Activated CD4-positive, CD25-positive, alpha-beta regulatory T cell treated with anti-CD3 and anti-CD28 coated beads, Interleukin-2, amount 50 U/mL, for 24 hours (primary cell): ENCODE data around the gene KCNAB2.
"Not testable (repeated sequence)": the region's sequence is repeated elsewhere in the genome, so short reads cannot be mapped to it uniquely, and the experiment has no call there.

Source experiments
- ATAC-seq, 2 donors: fragments of 150-1000 bp; cut with Tn5 transposase; one replicate each; pipeline ENCODE4 v1.10.0; 2021; ENCODE audit warnings: mild to moderate bottlenecking in 1 of 2, moderate library complexity in 1 of 2

Gene KCNAB2

DNA sequence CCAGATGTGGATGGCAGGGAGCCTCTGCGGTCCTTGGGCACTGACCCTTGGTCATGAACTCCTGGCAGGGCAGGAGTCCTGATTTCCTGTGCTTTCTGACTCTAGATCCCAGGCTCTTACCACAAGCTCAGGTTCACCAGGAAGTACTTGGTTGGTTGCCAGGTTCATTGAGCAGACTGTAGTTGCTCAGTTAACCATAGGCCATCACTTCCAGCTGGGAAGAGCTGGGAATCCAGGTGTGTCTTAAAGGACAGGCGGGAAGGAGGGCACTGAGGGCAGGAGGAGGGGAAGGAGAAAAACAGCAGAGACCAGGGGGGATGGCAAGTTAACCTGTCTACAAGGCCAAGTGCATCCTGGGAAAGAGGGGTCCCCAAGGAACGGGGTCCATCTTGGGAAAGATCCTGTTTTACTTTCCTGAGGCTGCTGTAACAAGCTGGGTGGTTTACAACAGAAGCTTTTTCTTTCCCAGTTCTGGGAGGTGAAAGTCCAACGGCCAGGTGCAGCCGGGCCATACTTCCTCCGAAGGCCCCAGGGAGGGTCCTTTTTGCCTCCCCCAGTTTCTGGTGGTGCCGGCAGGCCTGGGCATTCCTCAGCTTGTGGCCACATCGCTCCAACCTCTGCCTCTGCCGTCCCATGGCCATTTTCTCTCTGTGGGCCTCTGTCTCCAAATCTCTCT is 11.6 kb downstream of the KCNAB2 start:
- ATAC-seq, result no peak

- ATAC-seq, result no peak
Measured at GRCh38 chr1:6059866-6060265, 14.2 kb downstream of the KCNAB2 start.

DNA sequence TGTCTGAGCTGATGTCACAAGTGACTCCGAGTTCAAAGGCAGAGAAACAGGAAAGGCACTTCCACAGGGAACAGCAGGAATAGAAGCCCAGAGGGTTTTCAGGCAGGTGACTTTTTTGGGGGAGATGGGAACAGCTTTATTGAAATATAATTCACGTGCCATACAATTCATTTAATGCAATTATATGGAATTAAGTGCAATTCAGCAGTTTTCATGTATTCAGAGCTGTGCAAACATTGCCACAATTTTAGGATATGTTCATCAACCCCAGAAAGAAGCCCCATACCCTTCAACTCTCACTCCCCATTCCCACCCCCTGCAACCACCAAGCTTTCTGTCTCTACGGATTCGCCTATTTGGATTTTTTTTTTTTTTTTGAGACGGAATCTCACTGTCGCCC is 17.0 kb downstream of the KCNAB2 start:
- ATAC-seq, result no peak

GRCh38 chr1:6063532-6064053 is 17.9 kb downstream of the KCNAB2 start:
- not testable (repeated sequence) for ATAC-seq

GRCh38 chr1:6065093-6065858 is 19.6 kb downstream of the KCNAB2 start:
- ATAC-seq, result no peak

DNA sequence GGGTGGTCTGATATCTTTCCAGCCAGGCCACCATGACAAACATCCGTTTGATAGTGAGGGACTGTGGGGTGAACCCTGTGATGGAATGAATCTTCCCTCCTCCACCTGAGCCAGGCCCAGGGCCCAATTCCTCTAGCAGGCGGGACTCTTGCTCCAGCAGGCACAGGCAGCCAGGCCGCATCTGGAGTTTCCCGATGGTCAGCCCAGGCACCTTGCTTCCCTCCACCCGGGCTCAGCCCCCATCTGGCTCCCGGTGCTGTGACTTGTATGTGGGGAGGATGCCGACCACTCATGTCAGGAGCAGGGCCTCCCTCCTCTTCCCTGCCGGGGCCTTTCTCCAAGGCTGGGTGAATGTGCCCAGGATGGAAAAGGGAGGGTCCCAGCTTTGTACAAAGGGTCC is 21.0 kb downstream of the KCNAB2 start:
- ATAC-seq, result no peak

DNA sequence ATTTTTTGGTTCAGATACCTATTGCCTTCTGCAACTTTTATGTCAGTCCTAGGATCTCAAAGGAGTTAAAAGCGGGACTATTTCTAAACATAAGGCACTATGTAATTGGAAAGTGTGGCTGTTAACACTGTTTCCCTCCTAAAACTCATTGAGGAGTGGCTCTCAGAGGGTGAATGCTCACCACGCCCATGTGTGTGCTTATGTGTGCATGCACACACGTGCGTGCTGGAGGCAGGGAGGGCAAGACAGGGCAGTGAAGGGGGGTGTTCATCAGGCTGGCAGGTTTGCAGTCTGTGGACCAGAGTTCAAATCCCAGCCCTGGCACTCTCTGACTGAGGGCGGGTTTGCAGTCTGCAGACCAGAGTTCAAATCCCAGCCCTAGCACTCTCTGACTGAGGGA is 22.4 kb downstream of the KCNAB2 start:
- no peak for ATAC-seq

- ATAC-seq, result no peak
Measured at GRCh38 chr1:6068932-6069331, 23.2 kb downstream of the KCNAB2 start.

GRCh38 chr1:6069573-6069972 is 23.9 kb downstream of the KCNAB2 start:
- no peak for ATAC-seq

DNA sequence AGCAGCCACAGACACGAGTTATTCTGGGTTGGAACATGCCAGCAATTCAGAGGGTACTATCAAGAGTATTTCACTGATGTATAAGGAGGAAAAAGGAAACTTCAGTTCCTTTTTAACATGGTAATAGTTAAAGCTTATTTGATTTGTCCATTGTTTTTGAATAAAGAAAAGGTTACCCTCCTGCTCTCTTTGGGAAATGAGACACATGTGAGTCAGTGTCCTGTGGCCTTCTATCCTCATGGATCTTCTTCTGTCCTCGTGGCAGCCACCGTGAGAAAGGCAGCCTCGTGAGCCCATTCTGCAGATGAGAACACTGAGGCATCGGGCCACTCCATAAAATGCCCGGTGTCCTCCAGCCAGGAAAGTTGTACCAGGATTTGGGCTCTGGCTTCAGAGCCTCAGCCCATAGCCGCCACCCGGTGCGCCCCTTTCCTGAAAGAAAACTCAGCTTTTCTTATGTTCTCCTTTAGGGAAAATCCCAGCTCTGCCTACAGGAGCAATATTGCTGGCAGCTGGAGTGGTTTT is 24.8 kb downstream of the KCNAB2 start:
- no peak for ATAC-seq

- ATAC-seq, result no peak
Measured at GRCh38 chr1:6071219-6071618, 25.5 kb downstream of the KCNAB2 start.

DNA sequence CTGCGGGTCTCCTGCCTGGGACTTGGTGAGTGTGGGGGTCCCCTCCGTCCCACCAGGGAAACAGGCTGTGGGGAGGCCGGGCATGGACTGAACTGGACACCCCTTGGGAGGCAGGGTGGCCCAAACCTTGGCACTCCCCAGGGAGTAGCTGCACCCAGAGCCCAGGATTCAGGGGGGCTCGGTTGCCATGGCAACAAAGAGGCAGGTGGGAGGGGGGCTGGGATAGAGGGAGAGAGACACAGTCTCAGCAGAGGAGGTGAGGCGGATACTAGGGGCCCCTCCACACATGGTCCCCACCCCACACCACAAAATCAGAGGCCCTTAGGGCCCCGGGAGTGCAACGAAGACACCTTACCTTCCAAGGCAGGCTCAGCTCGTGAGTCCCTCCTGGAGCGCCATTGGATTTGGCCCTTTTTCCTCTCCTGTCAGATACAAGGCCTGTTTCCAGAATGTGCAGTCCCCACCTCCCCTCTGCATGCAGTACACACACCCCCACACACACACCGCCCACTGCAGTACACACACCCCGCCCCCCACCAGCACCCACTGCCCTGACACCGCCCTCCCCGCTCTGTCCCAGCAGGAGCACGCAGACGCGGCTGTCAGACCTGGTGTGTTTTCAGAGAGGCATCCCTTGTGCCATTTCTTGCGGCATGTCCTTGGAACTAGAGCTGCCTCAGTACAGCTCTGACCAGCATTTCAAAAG is 27.2 kb downstream of the KCNAB2 start:
- no peak for ATAC-seq

DNA sequence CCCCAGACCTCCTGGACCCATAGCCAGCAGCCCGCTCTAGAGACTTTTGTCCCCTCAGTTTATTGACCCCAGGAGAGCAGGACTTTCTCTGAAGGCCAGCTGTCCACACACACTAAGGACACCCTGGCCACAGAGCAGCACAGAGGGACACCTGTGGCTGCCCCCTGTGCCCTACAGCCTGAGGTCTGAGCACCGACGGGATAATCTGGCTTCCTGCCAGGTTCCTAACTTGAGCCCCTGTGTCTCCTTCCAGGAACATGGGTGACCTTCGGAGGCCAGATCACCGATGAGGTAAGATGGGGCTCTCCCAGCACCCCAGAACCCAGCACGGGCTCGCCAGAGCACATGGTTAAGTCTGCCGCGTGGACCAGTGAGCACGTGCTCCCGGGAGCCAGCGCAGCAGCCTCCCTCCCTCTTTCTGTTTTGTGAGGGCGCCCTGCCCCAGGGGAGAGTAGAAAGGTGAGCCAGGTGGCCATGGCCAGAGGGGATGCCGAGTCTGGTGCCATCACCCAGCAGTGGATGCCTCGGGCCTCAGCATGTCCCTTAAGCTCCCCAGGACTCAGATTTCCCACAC is 27.9 kb downstream of the KCNAB2 start:
- ATAC-seq, result no peak

GRCh38 chr1:6074192-6074901 is 28.7 kb downstream of the KCNAB2 start:
- ATAC-seq, result no peak

- ATAC-seq, result no peak
Measured at GRCh38 chr1:6075748-6076147, 30.1 kb downstream of the KCNAB2 start.

GRCh38 chr1:6077061-6077460 is 31.4 kb downstream of the KCNAB2 start:
- ATAC-seq, result not testable (repeated sequence)

GRCh38 chr1:6077506-6077905 is 31.8 kb downstream of the KCNAB2 start:
- ATAC-seq, result no peak

DNA sequence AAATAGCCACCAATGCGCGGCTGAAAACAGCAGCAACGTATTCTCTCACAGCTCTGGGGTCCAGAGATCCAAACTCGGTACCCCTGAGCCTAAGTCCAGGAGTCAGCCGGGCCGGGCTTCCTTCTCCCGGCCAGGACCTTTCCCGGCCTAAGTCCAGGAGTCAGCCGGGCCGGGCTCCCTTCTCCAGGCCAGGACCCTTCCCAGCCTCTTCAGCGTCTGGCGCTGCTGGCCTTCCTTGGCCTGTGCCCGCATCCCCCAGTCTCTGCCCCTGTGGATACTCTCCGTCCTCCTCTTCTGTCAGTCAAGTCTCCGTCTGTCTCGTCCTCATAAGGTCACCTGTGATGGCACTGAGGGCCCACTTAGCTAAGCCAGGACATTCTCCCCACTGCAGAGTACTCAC is 32.2 kb downstream of the KCNAB2 start:
- ATAC-seq, result no peak

DNA sequence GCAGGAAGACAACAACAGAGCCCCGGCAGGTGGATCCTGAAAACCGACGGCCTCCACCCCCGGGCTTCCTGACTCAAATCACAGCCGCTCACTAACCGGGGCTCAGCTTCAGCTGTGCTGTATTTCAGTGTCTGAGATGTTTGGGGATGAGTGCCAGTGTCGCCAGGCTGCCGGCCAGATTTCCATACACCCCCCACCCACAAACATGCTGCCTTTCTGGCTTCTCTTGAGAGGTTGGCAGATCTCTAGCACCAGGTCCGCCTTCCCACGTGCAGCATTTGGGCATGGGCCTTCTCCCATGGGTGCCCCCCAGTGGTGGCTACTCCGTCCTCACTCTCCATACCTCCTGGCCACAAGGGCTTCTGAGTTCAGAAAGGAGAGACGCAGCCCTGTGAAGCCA is 34.8 kb downstream of the KCNAB2 start:
- no peak for ATAC-seq

- ATAC-seq, result no peak
Measured at GRCh38 chr1:6081901-6082300, 36.2 kb downstream of the KCNAB2 start.

GRCh38 chr1:6082430-6082971 is 36.8 kb downstream of the KCNAB2 start:
- no peak for ATAC-seq

DNA sequence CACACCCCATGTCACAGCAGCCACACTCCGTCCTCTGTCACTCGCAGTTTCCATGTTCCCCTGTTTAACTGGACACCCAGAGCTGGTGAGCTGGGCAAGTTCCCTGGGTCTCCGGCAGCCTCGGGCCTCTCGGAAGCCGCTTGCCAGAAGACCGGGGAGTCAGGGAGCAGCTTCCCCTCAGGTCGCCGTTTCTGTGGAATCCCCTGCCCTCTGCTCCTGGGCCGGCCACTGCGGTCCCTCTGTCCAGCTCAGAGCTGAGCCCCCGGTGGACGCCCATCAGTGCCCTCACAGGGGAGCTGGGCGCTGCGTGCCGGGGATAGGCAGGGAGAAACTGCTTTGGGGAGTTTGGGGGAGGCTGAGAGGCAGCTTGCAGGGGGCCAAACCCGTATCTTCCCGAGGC is 37.7 kb downstream of the KCNAB2 start:
- no peak for ATAC-seq
